ENCODE results near the gene TMEM87A.
A peak's percentile ranks its signal among the peaks of the same experiment; 100 is the strongest.

TMEM87A gene

DNA sequence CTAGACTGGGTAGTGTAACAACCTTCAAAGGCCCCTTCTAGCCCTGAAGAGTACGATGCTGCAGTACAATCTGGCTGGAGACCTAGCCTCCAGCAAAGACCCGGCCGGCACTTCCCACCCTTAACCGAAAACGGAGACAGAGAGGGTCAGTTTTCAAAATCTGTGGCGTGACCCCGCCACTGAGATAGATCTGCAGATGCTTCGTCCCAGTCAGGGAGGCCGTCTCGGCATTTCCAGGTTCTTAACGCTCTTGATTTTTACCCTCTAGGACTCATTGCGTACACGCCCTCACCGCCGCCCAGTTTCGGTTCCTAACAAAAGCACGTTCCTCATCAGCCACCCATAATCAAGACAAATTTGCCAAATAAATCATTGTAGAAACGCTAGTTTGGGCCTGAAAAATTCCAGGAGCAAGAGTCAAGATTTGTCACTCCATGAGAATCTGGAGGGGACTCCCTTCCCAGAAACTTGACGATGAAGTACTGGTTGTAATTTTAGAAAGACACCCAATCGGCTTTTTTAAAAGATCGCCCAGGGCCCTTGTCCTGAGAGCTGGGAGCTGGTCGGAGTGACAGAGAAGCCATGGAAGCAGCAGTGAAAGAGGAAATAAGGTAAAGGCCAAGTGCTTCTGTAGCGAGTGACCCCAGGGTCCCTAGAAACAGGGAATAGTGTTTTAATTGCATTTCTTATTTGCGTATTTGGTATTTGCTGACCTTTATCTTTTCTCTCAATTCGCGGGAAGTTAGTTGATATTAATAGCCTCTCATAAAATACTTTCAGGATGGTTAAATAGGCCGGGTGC lies 868 bp upstream of the TMEM87A start:
- H3K9ac ChIP-seq (ENCODE audit: low read length in 2 of 2) = peak overlapping the region; percentile 89 to 98
- H3K27ac ChIP-seq (ENCODE audit: low read length) = peak overlapping the region; percentile 98
- peaks cover 16% of the 10 kb centered on the region for H3K4me1 ChIP-seq (ENCODE audit: control insufficient read depth, insufficient read depth, low read length)
- H3K9me3 ChIP-seq (ENCODE audit: control insufficient read depth in 2 of 2, low read length in 2 of 2) = no peaks in the 10 kb centered on the region
- H3K27me3 ChIP-seq (ENCODE audit: control insufficient read depth in 1 of 2, insufficient read depth in 2 of 2, low read length in 2 of 2) = no peaks in the 10 kb centered on the region
- peak overlapping the region; percentile 88 to 96 for H3K4me3 ChIP-seq (ENCODE audit: low read length in 2 of 2)
- H3K36me3 ChIP-seq (ENCODE audit: control insufficient read depth in 2 of 2, insufficient read depth in 2 of 2, low read length in 2 of 2) = no peaks in the 10 kb centered on the region

DNA sequence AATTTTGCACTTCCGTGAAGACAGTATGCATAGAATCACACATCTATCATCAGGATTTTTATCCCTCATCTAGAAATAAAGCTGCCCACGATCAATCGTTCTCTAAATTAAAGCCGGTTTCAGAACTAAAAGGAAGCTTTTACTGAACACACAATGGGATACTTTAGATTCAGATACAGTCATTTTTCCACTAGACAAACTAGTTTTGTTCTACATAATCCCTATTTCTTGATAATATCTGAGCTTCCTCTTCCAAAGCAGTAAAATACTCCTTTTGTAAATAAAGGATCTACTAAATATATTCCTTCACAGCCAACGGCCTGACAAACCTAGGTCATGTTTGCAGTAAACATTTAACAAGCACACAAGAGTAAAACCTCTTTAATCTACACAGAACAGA lies 2.2 kb downstream of the TMEM87A start:
- Histone ChIP-seq H3K4me1 (ENCODE audit: control insufficient read depth, insufficient read depth, low read length) (peaks cover 16% of the 10 kb centered on the region), H3K4me3 (ENCODE audit: low read length in 2 of 2) (peak overlapping the region in 1 of 2 donors; percentile 17)

DNA sequence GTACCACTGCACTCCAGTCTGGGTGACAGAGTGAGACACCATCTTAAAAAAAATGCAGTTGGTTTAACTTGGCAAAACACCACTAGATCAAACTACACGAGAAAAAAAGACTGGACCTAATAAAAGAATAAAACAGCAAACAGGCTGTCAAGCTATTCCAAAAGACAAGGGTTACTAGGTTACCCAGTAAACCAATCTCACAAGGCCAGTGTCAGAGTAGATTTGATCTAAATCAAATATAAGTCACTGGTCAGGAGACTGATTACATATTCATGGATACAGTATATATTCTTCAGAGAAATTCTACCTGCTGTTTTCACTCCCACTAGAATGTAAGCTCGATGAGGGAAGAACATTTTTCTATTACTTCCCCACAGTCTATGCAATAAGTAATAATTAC lies 2.7 kb downstream of the TMEM87A start:
- no peak overlapping the region for H3K27ac ChIP-seq (ENCODE audit: low read length)
- H3K4me3 ChIP-seq (ENCODE audit: low read length in 2 of 2) = peak overlapping the region in 1 of 2 donors; percentile 17
- H3K9ac ChIP-seq (ENCODE audit: low read length in 2 of 2) = no peak overlapping the region
- H3K27me3 ChIP-seq (ENCODE audit: control insufficient read depth in 1 of 2, insufficient read depth in 2 of 2, low read length in 2 of 2) = no peaks in the 10 kb centered on the region
- no peaks in the 10 kb centered on the region for H3K9me3 ChIP-seq (ENCODE audit: control insufficient read depth in 2 of 2, low read length in 2 of 2)
- peaks cover 6 to 7% of the 10 kb centered on the region in 2 donors for H3K36me3 ChIP-seq (ENCODE audit: control insufficient read depth in 2 of 2, insufficient read depth in 2 of 2, low read length in 2 of 2)
- H3K4me1 ChIP-seq (ENCODE audit: control insufficient read depth, insufficient read depth, low read length) = peaks cover 15% of the 10 kb centered on the region

More for the DNA sequence above, 2.2 kb downstream of the TMEM87A start:
- Histone ChIP-seq H3K9me3 (ENCODE audit: control insufficient read depth in 2 of 2, low read length in 2 of 2) (no peaks in the 10 kb centered on the region), H3K36me3 (ENCODE audit: control insufficient read depth in 2 of 2, insufficient read depth in 2 of 2, low read length in 2 of 2) (peaks cover 4 to 6% of the 10 kb centered on the region in 2 donors), H3K27me3 (ENCODE audit: control insufficient read depth in 1 of 2, insufficient read depth in 2 of 2, low read length in 2 of 2) (no peaks in the 10 kb centered on the region), H3K27ac (ENCODE audit: low read length) (no peak overlapping the region), H3K9ac (ENCODE audit: low read length in 2 of 2) (no peak overlapping the region)

DNA sequence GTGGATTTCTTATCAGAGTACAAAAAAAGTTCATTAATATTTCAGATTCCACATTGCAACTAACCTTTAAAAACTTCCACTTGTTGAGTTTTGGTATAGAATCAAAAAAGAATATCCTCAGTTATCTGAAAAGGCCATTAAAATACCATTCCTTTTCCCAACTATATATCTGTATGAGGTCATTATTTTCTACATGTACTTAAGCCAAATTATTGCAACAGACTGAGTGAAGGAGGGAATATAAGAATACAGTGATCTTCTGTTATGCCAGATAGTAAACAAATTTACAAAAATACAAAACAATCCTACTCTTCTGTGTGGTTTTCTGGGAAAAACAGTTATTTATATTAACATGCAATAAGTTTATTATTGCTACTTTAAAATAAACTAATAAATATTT lies 5.9 kb downstream of the TMEM87A start:
- Histone ChIP-seq H3K27me3 (ENCODE audit: control insufficient read depth in 1 of 2, insufficient read depth in 2 of 2, low read length in 2 of 2) (no peaks in the 10 kb centered on the region), H3K27ac (ENCODE audit: low read length) (no peak overlapping the region), H3K36me3 (ENCODE audit: control insufficient read depth in 2 of 2, insufficient read depth in 2 of 2, low read length in 2 of 2) (peaks cover 15 to 20% of the 10 kb centered on the region in 2 donors), H3K4me3 (ENCODE audit: low read length in 2 of 2) (no peak overlapping the region), H3K9me3 (ENCODE audit: control insufficient read depth in 2 of 2, low read length in 2 of 2) (no peaks in the 10 kb centered on the region), H3K4me1 (ENCODE audit: control insufficient read depth, insufficient read depth, low read length) (no peaks in the 10 kb centered on the region), H3K9ac (ENCODE audit: low read length in 2 of 2) (no peak overlapping the region)

DNA sequence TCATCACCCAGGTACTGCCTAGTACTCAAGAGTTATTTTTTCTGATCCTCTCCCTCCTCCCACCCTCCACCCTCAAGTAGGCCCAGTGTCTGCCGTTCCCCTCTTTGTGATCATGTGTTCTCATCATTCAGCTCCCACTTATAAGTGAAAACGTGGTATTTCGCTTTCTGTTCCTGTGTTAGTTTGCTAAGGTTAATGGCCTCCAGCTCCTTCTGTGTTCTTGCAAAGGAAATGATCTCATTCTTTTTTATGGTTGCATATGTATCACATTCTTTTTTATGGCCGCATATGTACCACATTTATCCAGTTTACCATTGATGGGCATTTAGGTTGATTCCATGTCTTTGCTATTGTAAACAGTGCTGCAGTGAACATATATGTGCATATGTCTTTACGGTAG lies 8.4 kb downstream of the TMEM87A start:
- Histone ChIP-seq H3K36me3 (ENCODE audit: control insufficient read depth in 2 of 2, insufficient read depth in 2 of 2, low read length in 2 of 2) (peaks cover 21 to 34% of the 10 kb centered on the region in 2 donors), H3K4me3 (ENCODE audit: low read length in 2 of 2) (no peak overlapping the region), H3K27ac (ENCODE audit: low read length) (no peak overlapping the region), H3K27me3 (ENCODE audit: control insufficient read depth in 1 of 2, insufficient read depth in 2 of 2, low read length in 2 of 2) (no peaks in the 10 kb centered on the region), H3K9me3 (ENCODE audit: control insufficient read depth in 2 of 2, low read length in 2 of 2) (no peaks in the 10 kb centered on the region), H3K9ac (ENCODE audit: low read length in 2 of 2) (no peak overlapping the region), H3K4me1 (ENCODE audit: control insufficient read depth, insufficient read depth, low read length) (no peaks in the 10 kb centered on the region)

DNA sequence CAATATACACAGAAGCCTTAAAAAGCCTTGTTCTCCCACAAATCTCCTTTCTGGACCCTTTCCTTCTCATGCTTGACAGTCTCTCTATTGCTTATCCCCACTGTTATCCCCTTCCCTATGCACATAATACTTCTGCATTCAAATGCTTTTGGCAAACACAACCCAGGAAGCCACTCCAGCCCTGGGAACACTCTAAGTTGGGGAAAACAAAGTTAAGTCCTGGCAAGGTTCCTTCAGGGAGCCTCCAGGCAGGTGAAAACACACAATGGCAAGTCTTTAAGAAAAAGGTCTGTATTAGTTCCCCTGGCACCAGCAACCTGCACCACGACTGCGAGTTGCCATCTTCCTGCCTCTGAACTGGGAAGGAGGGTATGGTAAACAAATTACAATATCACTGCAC lies 19.9 kb downstream of the TMEM87A start:
- no peak overlapping the region for H3K4me3 ChIP-seq (ENCODE audit: low read length in 2 of 2)
- H3K9me3 ChIP-seq (ENCODE audit: control insufficient read depth in 2 of 2, low read length in 2 of 2) = no peaks in the 10 kb centered on the region
- no peaks in the 10 kb centered on the region for H3K4me1 ChIP-seq (ENCODE audit: control insufficient read depth, insufficient read depth, low read length)
- no peak overlapping the region for H3K27ac ChIP-seq (ENCODE audit: low read length)
- H3K9ac ChIP-seq (ENCODE audit: low read length in 2 of 2) = no peak overlapping the region
- H3K36me3 ChIP-seq (ENCODE audit: control insufficient read depth in 2 of 2, insufficient read depth in 2 of 2, low read length in 2 of 2) = peaks cover 12 to 15% of the 10 kb centered on the region in 2 donors
- no peaks in the 10 kb centered on the region for H3K27me3 ChIP-seq (ENCODE audit: control insufficient read depth in 1 of 2, insufficient read depth in 2 of 2, low read length in 2 of 2)

DNA sequence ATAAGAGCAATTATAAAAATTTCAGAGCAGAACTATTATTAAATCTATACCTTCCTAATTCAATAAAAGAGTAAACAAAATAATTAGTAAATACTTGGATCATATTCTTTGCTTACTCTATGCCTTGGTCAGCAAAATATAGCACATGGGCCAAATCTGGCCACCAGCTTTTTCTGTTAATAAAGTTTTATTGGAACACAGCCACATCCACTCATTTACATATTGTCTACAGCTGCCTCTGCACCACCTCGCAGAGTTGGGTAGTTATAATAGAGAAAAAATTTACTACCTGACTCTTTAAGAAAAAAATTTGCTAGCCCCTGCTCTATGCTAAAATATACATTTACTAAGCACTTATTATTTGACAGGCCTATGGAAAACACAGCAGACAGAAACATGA lies 32.4 kb downstream of the TMEM87A start:
- Histone ChIP-seq H3K27me3 (ENCODE audit: control insufficient read depth in 1 of 2, insufficient read depth in 2 of 2, low read length in 2 of 2) (no peaks in the 10 kb centered on the region), H3K4me3 (ENCODE audit: low read length in 2 of 2) (no peak overlapping the region), H3K27ac (ENCODE audit: low read length) (no peak overlapping the region), H3K9me3 (ENCODE audit: control insufficient read depth in 2 of 2, low read length in 2 of 2) (no peaks in the 10 kb centered on the region), H3K4me1 (ENCODE audit: control insufficient read depth, insufficient read depth, low read length) (no peaks in the 10 kb centered on the region), H3K9ac (ENCODE audit: low read length in 2 of 2) (no peak overlapping the region), H3K36me3 (ENCODE audit: control insufficient read depth in 2 of 2, insufficient read depth in 2 of 2, low read length in 2 of 2) (peaks cover 25 to 26% of the 10 kb centered on the region in 2 donors)

DNA sequence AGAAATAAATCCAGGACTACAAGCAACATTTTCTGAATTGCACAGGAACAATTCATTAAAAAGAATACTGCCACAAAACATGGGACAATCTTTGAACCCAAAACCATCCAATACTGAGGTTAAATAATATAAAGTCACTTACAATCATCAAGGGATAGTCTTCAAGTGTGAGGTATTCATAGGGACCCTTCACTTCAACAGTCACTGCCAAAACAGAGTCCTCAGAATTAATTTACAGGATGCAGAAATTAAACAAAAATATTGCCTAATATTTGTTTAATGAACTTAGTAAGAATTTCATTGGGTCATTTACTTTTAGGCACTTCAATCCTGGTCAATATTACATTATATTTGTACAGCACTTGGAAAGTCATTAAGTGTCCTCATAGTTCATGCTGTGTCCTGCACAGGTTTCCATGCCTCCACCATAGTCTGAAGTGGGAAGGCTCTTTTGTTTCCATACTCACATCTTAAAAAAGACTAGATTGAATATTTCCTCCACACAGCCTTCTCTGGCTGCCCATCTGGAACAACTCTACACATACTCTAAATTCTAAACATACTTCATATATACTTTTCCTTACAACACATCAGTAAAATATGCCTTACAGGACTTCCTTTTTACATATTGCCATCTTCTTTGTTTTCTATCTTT lies 33.6 kb downstream of the TMEM87A start:
- peaks cover 25 to 26% of the 10 kb centered on the region in 2 donors for H3K36me3 ChIP-seq (ENCODE audit: control insufficient read depth in 2 of 2, insufficient read depth in 2 of 2, low read length in 2 of 2)

DNA sequence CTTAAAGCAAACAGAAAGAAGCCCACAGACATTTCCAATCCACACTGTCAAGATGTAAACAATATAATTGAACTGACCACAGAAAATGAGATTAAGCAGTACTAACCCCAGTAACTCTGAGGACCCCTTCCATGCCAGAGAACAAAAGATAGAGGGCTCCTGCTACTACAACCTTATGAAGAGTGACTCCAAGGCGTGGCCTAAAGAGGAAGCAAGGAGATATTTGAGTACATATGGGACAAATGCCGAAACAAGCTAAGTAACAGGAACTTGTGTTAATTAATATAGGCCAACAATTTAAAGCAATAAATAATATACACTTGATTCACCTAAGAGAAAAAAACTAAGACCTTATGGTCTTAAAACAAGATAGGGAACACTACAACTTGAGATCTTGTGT lies 40.1 kb downstream of the TMEM87A start:
- H3K4me1 ChIP-seq (ENCODE audit: control insufficient read depth, insufficient read depth, low read length) = no peaks in the 10 kb centered on the region
- H3K9ac ChIP-seq (ENCODE audit: low read length in 2 of 2) = no peak overlapping the region
- H3K4me3 ChIP-seq (ENCODE audit: low read length in 2 of 2) = no peak overlapping the region
- no peak overlapping the region for H3K27ac ChIP-seq (ENCODE audit: low read length)
- H3K36me3 ChIP-seq (ENCODE audit: control insufficient read depth in 2 of 2, insufficient read depth in 2 of 2, low read length in 2 of 2) = peaks cover 23 to 34% of the 10 kb centered on the region in 2 donors
- H3K27me3 ChIP-seq (ENCODE audit: control insufficient read depth in 1 of 2, insufficient read depth in 2 of 2, low read length in 2 of 2) = no peaks in the 10 kb centered on the region
- H3K9me3 ChIP-seq (ENCODE audit: control insufficient read depth in 2 of 2, low read length in 2 of 2) = no peaks in the 10 kb centered on the region

More for the DNA sequence above, 33.6 kb downstream of the TMEM87A start:
- Histone ChIP-seq H3K27me3 (ENCODE audit: control insufficient read depth in 1 of 2, insufficient read depth in 2 of 2, low read length in 2 of 2) (no peaks in the 10 kb centered on the region), H3K9ac (ENCODE audit: low read length in 2 of 2) (no peak overlapping the region), H3K4me1 (ENCODE audit: control insufficient read depth, insufficient read depth, low read length) (no peaks in the 10 kb centered on the region), H3K4me3 (ENCODE audit: low read length in 2 of 2) (no peak overlapping the region), H3K27ac (ENCODE audit: low read length) (no peak overlapping the region), H3K9me3 (ENCODE audit: control insufficient read depth in 2 of 2, low read length in 2 of 2) (no peaks in the 10 kb centered on the region)

DNA sequence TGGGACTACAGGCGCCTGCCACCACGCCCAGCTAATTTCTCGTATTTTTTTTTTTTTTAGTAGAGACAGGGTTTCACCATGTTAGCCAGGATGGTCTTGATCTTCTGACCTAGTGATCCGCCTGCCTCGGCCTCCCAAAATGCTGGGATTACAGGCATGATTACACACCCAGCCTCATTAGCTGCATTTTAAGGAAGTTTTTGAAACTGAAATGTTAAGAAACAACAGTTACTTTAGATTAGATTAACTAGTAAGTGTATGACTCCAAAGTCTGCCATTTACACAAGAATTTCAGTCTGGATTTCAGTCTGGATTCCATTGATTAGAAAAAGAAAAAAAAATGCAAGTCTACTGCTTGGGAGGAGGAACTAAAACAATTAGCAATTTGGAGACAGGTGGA lies 40.6 kb downstream of the TMEM87A start:
- peaks cover 20 to 30% of the 10 kb centered on the region in 2 donors for H3K36me3 ChIP-seq (ENCODE audit: control insufficient read depth in 2 of 2, insufficient read depth in 2 of 2, low read length in 2 of 2)
- no peak overlapping the region for H3K27ac ChIP-seq (ENCODE audit: low read length)
- no peaks in the 10 kb centered on the region for H3K4me1 ChIP-seq (ENCODE audit: control insufficient read depth, insufficient read depth, low read length)

DNA sequence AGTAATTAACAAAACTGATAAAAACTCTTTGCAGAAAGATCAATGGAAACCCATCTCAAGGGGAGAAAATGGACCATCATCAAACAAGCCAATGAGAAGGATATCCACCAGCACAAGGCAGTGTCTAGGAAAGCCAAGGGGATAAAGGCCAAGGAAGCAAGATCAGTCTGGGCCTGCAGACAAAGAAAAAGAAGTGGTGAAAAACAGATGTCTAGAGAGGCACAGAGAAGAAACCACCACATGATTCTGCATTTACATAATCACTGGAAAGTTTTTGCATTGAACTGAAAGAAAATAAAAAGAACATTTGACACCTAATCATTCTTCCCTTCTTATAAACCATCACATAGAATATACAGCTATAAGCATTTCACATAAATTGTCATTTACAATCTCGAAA lies 42.1 kb downstream of the TMEM87A start:
- H3K9ac ChIP-seq (ENCODE audit: low read length in 2 of 2) = no peak overlapping the region
- H3K36me3 ChIP-seq (ENCODE audit: control insufficient read depth in 2 of 2, insufficient read depth in 2 of 2, low read length in 2 of 2) = peaks cover 20 to 30% of the 10 kb centered on the region in 2 donors
- H3K4me1 ChIP-seq (ENCODE audit: control insufficient read depth, insufficient read depth, low read length) = no peaks in the 10 kb centered on the region
- H3K4me3 ChIP-seq (ENCODE audit: low read length in 2 of 2) = no peak overlapping the region
- H3K9me3 ChIP-seq (ENCODE audit: control insufficient read depth in 2 of 2, low read length in 2 of 2) = no peaks in the 10 kb centered on the region
- no peak overlapping the region for H3K27ac ChIP-seq (ENCODE audit: low read length)
- no peaks in the 10 kb centered on the region for H3K27me3 ChIP-seq (ENCODE audit: control insufficient read depth in 1 of 2, insufficient read depth in 2 of 2, low read length in 2 of 2)

More for the DNA sequence above, 40.6 kb downstream of the TMEM87A start:
- H3K27me3 ChIP-seq (ENCODE audit: control insufficient read depth in 1 of 2, insufficient read depth in 2 of 2, low read length in 2 of 2) = no peaks in the 10 kb centered on the region
- H3K9ac ChIP-seq (ENCODE audit: low read length in 2 of 2) = no peak overlapping the region
- no peaks in the 10 kb centered on the region for H3K9me3 ChIP-seq (ENCODE audit: control insufficient read depth in 2 of 2, low read length in 2 of 2)
- H3K4me3 ChIP-seq (ENCODE audit: low read length in 2 of 2) = no peak overlapping the region

Measured in stomach smooth muscle (tissue), 2 donors.